ENCODE measurements around the gene MMS22L.
"Not testable (repeated sequence)": the region's sequence is repeated elsewhere in the genome, so short reads cannot be mapped to it uniquely, and the experiment has no call there.

Gene MMS22L

GRCh38 chr6:97175806-97176205, 107.2 kb downstream of the MMS22L start:
- Histone ChIP-seq H2AFZ (ENCODE audit: low read depth) (no peak overlapping the region), H3K79me2 (ENCODE audit: insufficient read depth, low read depth) (no peaks in the 10 kb centered on the region), H3K9ac (no peak overlapping the region), H3K4me3 (IDR thresholded peaks at IDR 0.05; ENCODE audit: insufficient read depth, low read depth, low read length) (no peak overlapping the region), H3K36me3 (ENCODE audit: insufficient read depth) (no peaks in the 10 kb centered on the region), H3K27me3 (ENCODE audit: insufficient read depth, low read depth) (no peaks in the 10 kb centered on the region), H3K27ac (no peak overlapping the region), H3K4me2 (no peak overlapping the region), H4K20me1 (ENCODE audit: insufficient read depth) (no peaks in the 10 kb centered on the region), H3K4me1 (ENCODE audit: low read depth, poor library complexity, severe bottlenecking) (no peaks in the 10 kb centered on the region)
- no peak for TF ChIP-seq CTCF (conservative IDR thresholded peaks at IDR 0.05; ENCODE audit: low read depth, low read length)

DNA sequence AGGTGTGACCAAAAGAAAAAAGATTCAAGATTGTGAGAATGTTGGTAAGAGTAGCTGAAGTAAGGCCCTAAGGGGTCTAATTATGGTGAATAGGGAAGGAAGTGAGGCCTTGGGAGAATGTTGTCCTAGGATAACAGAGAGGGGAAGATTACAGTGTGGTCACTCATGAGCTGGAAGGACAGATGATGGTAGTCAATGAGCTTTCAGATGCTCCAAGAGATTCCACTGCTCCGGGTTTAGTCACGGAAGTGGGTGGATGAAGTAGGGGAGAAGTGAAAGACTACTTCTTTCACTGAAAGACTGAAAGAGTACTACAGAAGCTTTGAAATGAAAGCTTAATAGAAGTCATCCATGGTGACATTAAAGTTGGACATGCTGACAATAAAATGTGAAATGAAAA, 108.5 kb downstream of the MMS22L start:
- Histone ChIP-seq H3K27me3 (ENCODE audit: insufficient read depth, low read depth) (no peaks in the 10 kb centered on the region), H3K4me1 (ENCODE audit: low read depth, poor library complexity, severe bottlenecking) (no peaks in the 10 kb centered on the region), H3K36me3 (ENCODE audit: insufficient read depth) (no peaks in the 10 kb centered on the region), H3K4me2 (no peak overlapping the region), H3K9ac (no peak overlapping the region), H3K4me3 (IDR thresholded peaks at IDR 0.05; ENCODE audit: insufficient read depth, low read depth, low read length) (no peak overlapping the region), H3K79me2 (ENCODE audit: insufficient read depth, low read depth) (no peaks in the 10 kb centered on the region), H4K20me1 (ENCODE audit: insufficient read depth) (no peaks in the 10 kb centered on the region), H3K27ac (no peak overlapping the region), H2AFZ (ENCODE audit: low read depth) (no peak overlapping the region)
- TF ChIP-seq CTCF (conservative IDR thresholded peaks at IDR 0.05; ENCODE audit: low read depth, low read length), result no peak

- H3K79me2 ChIP-seq (ENCODE audit: insufficient read depth, low read depth), result no peaks in the 10 kb centered on the region
- H3K36me3 ChIP-seq (ENCODE audit: insufficient read depth), result no peaks in the 10 kb centered on the region
- H3K4me1 ChIP-seq (ENCODE audit: low read depth, poor library complexity, severe bottlenecking), result no peaks in the 10 kb centered on the region
- H3K27ac ChIP-seq, result no peak overlapping the region
- no peaks in the 10 kb centered on the region for H4K20me1 ChIP-seq (ENCODE audit: insufficient read depth)
- H3K27me3 ChIP-seq (ENCODE audit: insufficient read depth, low read depth), result no peaks in the 10 kb centered on the region
- no peak overlapping the region for H3K4me3 ChIP-seq (IDR thresholded peaks at IDR 0.05; ENCODE audit: insufficient read depth, low read depth, low read length)
- no peak overlapping the region for H2AFZ ChIP-seq (ENCODE audit: low read depth)
- TF ChIP-seq CTCF (conservative IDR thresholded peaks at IDR 0.05; ENCODE audit: low read depth, low read length), result no peak
- no peak overlapping the region for H3K4me2 ChIP-seq
- H3K9ac ChIP-seq, result no peak overlapping the region
Measured at GRCh38 chr6:97160280-97160679, 122.7 kb downstream of the MMS22L start.

DNA sequence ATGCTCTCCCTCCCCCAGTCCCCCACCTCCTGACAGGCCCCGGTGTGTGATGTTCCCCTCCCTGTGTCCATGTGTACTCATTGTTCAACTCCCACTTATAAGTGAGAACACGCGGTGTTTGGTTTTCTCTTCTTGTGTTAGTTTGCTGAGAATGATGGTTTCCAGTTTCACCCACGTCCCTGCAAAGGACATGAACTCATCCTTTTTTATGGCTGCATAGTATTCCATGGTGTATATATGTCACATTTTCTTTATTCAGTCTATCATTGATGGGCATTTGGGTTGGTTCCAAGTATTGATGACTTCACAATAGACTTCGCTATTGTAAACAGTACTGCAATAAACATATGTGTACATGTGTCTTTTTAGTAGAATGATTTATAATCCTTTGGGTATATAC, 127.6 kb downstream of the MMS22L start:
- not testable (repeated sequence) for H2AFZ ChIP-seq (ENCODE audit: low read depth); H3K9ac ChIP-seq; H3K4me1 ChIP-seq (ENCODE audit: low read depth, poor library complexity, severe bottlenecking); H3K36me3 ChIP-seq (ENCODE audit: insufficient read depth); H3K79me2 ChIP-seq (ENCODE audit: insufficient read depth, low read depth); H3K4me2 ChIP-seq; H4K20me1 ChIP-seq (ENCODE audit: insufficient read depth); H3K4me3 ChIP-seq (IDR thresholded peaks at IDR 0.05; ENCODE audit: insufficient read depth, low read depth, low read length); H3K27ac ChIP-seq; H3K27me3 ChIP-seq (ENCODE audit: insufficient read depth, low read depth)

GRCh38 chr6:97154015-97154414, 129.0 kb downstream of the MMS22L start:
- Histone ChIP-seq H3K27ac (no peak overlapping the region), H3K79me2 (ENCODE audit: insufficient read depth, low read depth) (no peaks in the 10 kb centered on the region), H3K4me3 (IDR thresholded peaks at IDR 0.05; ENCODE audit: insufficient read depth, low read depth, low read length) (no peak overlapping the region), H3K4me2 (no peak overlapping the region), H3K27me3 (ENCODE audit: insufficient read depth, low read depth) (no peaks in the 10 kb centered on the region), H4K20me1 (ENCODE audit: insufficient read depth) (no peaks in the 10 kb centered on the region), H3K9ac (no peak overlapping the region), H3K4me1 (ENCODE audit: low read depth, poor library complexity, severe bottlenecking) (no peaks in the 10 kb centered on the region), H2AFZ (ENCODE audit: low read depth) (no peak overlapping the region), H3K36me3 (ENCODE audit: insufficient read depth) (no peaks in the 10 kb centered on the region)
- no peak for TF ChIP-seq CTCF (conservative IDR thresholded peaks at IDR 0.05; ENCODE audit: low read depth, low read length)
